Type B pancreatic cell (in vitro differentiated cells): ENCODE measurements around the gene CDC42BPA. TPM values are rescaled to one million over a fixed set of nuclear protein-coding genes. Genes with fewer than 3 reads are reported as not detected.
"Not testable (repeated sequence)": the region's sequence is repeated elsewhere in the genome, so short reads cannot be mapped to it uniquely, and the experiment has no call there.

ENCODE experiments used
- DNase-seq: peaks from one replicate; pipeline ENCODE4 v3.0.0; 2021; ENCODE audit warnings: mixed read lengths; ENCODE audit not compliant: unreplicated experiment; ENCODE audit errors: extremely low spot score
- H3K27ac Mint-ChIP-seq: 2 replicates; pipeline ENCODE4 v1.8.0; 2021; ENCODE audit warnings: mild to moderate bottlenecking, mixed read lengths
- H3K27me3 Mint-ChIP-seq: 2 replicates; pipeline ENCODE4 v1.8.0; 2021; ENCODE audit warnings: mixed read lengths
- H3K36me3 Mint-ChIP-seq: 2 replicates; pipeline ENCODE4 v1.8.0; 2021; ENCODE audit warnings: mixed read lengths
- H3K4me1 Mint-ChIP-seq: one replicate; pipeline ENCODE4 v1.8.0; 2021; ENCODE audit warnings: mixed read lengths; ENCODE audit not compliant: unreplicated experiment
- H3K4me3 Mint-ChIP-seq: 2 replicates; pipeline ENCODE4 v1.8.0; 2021; ENCODE audit warnings: mild to moderate bottlenecking, mixed read lengths
- H3K9me3 Mint-ChIP-seq: 2 replicates; pipeline ENCODE4 v1.8.0; 2021; ENCODE audit warnings: mixed read lengths
- CTCF ChIP-seq: fragments of 200-600 bp; sonication (generic); conservative IDR thresholded peaks from 2 replicates; pipeline ENCODE4 v1.5.0; 2021; ENCODE audit warnings: antibody characterized with exemption, mild to moderate bottlenecking
- total RNA-seq: library from RNA; stranded (reverse); gene quantifications from 2 replicates; pipeline ENCODE4 v1.2.1, GENCODE V29; 2021; ENCODE audit warnings: low replicate concordance

CDC42BPA gene
- total RNA-seq, 1 donor from 2014 or later = 33.8 TPM

GRCh38 chr1:227140376-227140775 is 177.9 kb downstream of the CDC42BPA start:
- no peak for TF ChIP-seq CTCF
- Mint-ChIP-seq H3K4me3 (no peak overlapping the region), H3K9me3 (no peaks in the 10 kb centered on the region), H3K27me3 (no peaks in the 10 kb centered on the region), H3K27ac (no peak overlapping the region), H3K36me3 (peaks cover 4% of the 10 kb centered on the region), H3K4me1 (no peaks in the 10 kb centered on the region)
- DNase-seq = no peak

- Mint-ChIP-seq H3K9me3 (no peaks in the 10 kb centered on the region), H3K27me3 (no peaks in the 10 kb centered on the region), H3K36me3 (peaks cover 13% of the 10 kb centered on the region), H3K4me3 (no peak overlapping the region), H3K27ac (no peak overlapping the region), H3K4me1 (peaks cover 5% of the 10 kb centered on the region)
- TF ChIP-seq CTCF = no peak
- no peak for DNase-seq
Measured at GRCh38 chr1:227136210-227136820, 182.0 kb downstream of the CDC42BPA start.

GRCh38 chr1:227134686-227135314 is 183.5 kb downstream of the CDC42BPA start:
- H3K27me3 Mint-ChIP-seq = no peaks in the 10 kb centered on the region
- no peak overlapping the region for H3K27ac Mint-ChIP-seq
- H3K36me3 Mint-ChIP-seq = peaks cover 17% of the 10 kb centered on the region
- H3K9me3 Mint-ChIP-seq = no peaks in the 10 kb centered on the region
- TF ChIP-seq CTCF = no peak
- H3K4me1 Mint-ChIP-seq = peaks cover 5% of the 10 kb centered on the region
- no peak overlapping the region for H3K4me3 Mint-ChIP-seq
- DNase-seq = no peak

GRCh38 chr1:227132695-227133094 is 185.6 kb downstream of the CDC42BPA start:
- H3K27me3 Mint-ChIP-seq, H3K27ac Mint-ChIP-seq, H3K9me3 Mint-ChIP-seq, H3K4me1 Mint-ChIP-seq, DNase-seq, H3K4me3 Mint-ChIP-seq: not testable (repeated sequence)
- H3K36me3 Mint-ChIP-seq = peaks cover 13% of the 10 kb centered on the region

- no peak overlapping the region for H3K4me3 Mint-ChIP-seq
- H3K27me3 Mint-ChIP-seq = no peaks in the 10 kb centered on the region
- no peak overlapping the region for H3K27ac Mint-ChIP-seq
- no peaks in the 10 kb centered on the region for H3K9me3 Mint-ChIP-seq
- no peak for DNase-seq
- peaks cover 13% of the 10 kb centered on the region for H3K36me3 Mint-ChIP-seq
- peaks cover 5% of the 10 kb centered on the region for H3K4me1 Mint-ChIP-seq
- TF ChIP-seq CTCF = peak; percentile 66
Measured at GRCh38 chr1:227131193-227131592, 187.1 kb downstream of the CDC42BPA start.

GRCh38 chr1:227127891-227128290 is 190.4 kb downstream of the CDC42BPA start:
- Mint-ChIP-seq H3K36me3 (peaks cover 5% of the 10 kb centered on the region), H3K27ac (no peak overlapping the region), H3K4me1 (no peaks in the 10 kb centered on the region), H3K9me3 (no peaks in the 10 kb centered on the region), H3K4me3 (no peak overlapping the region), H3K27me3 (no peaks in the 10 kb centered on the region)
- TF ChIP-seq CTCF = no peak
- no peak for DNase-seq
